A549 (cell line): ENCODE data around the gene DNAJC18. TPM values are rescaled to one million over a fixed set of nuclear protein-coding genes. Genes with fewer than 3 reads are reported as not detected.
A peak's percentile ranks its signal among the peaks of the same experiment; 100 is the strongest.

Experiments
- ATAC-seq, 2 experiments: fragments of 200-7000 bp in 1 of 2; fragments of >200 bp in 1 of 2; cut with Nextera tagmentation in 1 of 2; cut with Tn5 transposase in 1 of 2; 3 replicates each; pipeline versions ENCODE4 v1.8.0 to v1.9.1; 2018 to 2020; ENCODE audit warnings: mild to moderate bottlenecking in 1 of 2, moderate library complexity in 1 of 2
- CTCF ChIA-PET: fragments of 300-600 bp; sonication (Branson Sonifier 250); formaldehyde crosslinking; extraction: SDS; loops from one replicate; lab custom pipeline; 2021; ENCODE audit warnings: antibody characterized with exemption, inconsistent platforms; lab: Yijun Ruan, JAX
- POLR2A ChIA-PET: fragments of 350-600 bp; formaldehyde crosslinking; extraction: SDS; loops from one replicate; lab custom pipeline; 2021; ENCODE audit warnings: antibody characterized with exemption, inconsistent platforms; lab: Yijun Ruan, JAX
- DNase-seq, 2 experiments: peaks; one replicate each; pipeline versions ENCODE4 v3.0.0 to v3.0.0-alpha.2; 2011 to 2016; ENCODE audit warnings: low read depth in 1 of 2, low spot score in 1 of 2
- FAIRE-seq: peaks from 2 replicates; lab custom pipeline; 2011; peaks lifted over from hg19 to GRCh38; lab: Jason Lieb, UNC
- H3K27ac ChIP-seq, 2 experiments: fragments of >200 bp; sonication (Bioruptor Twin); formaldehyde crosslinking; 3 replicates each; pipeline ENCODE4 v1.5.1; 2016 to 2017
- H3K4me1 ChIP-seq: fragments of >200 bp; sonication (Bioruptor Twin); formaldehyde crosslinking; 3 replicates; pipeline ENCODE4 v1.6.1; 2016
- H3K4me2 ChIP-seq: fragments of >200 bp; sonication (Bioruptor Twin); formaldehyde crosslinking; 3 replicates; pipeline ENCODE4 v1.6.1; 2016
- H3K4me3 ChIP-seq: fragments of >200 bp; sonication (Bioruptor Twin); formaldehyde crosslinking; 3 replicates; pipeline ENCODE4 v1.5.1; 2016
- H3K9me3 ChIP-seq: fragments of >200 bp; sonication (Bioruptor Twin); formaldehyde crosslinking; 3 replicates; pipeline ENCODE4 v1.6.1; 2016
- ATOH8 ChIP-seq: fragments of 250-450 bp; sonication (Bioruptor Pico); IDR thresholded peaks from 2 replicates; pipeline ENCODE4 v1.5.0; 2020; ENCODE audit warnings: low read depth, mild to moderate bottlenecking, moderate library complexity
- BCL3 ChIP-seq: fragments of >200 bp; sonication (Bioruptor Twin); formaldehyde crosslinking; IDR thresholded peaks from 3 replicates; pipeline ENCODE4 v1.6.1; 2016
- CBX8 ChIP-seq: fragments of 200-600 bp; sonication (generic); IDR thresholded peaks from 2 replicates; pipeline ENCODE4 v1.6.1; 2016
- CEBPB ChIP-seq, 2 experiments: fragments of >200 bp in 1 of 2; sonication (Bioruptor Twin) in 1 of 2; formaldehyde crosslinking in 1 of 2; IDR thresholded peaks; 2 replicates each; pipeline ENCODE4 v1.6.1; 2012 to 2016
- CHD2 ChIP-seq: fragments of 150-350 bp; IDR thresholded peaks from 2 replicates; pipeline ENCODE4 v1.6.1; 2014; ENCODE audit warnings: low read length; ENCODE audit not compliant: partially characterized antibody
- E2F6 ChIP-seq: IDR thresholded peaks from 2 replicates; pipeline ENCODE4 v1.6.1; 2012; ENCODE audit warnings: low read depth, borderline replicate concordance
- EHMT2 ChIP-seq: fragments of 200-600 bp; sonication (generic); IDR thresholded peaks from 2 replicates; pipeline ENCODE4 v1.6.1; 2016; ENCODE audit warnings: antibody characterized with exemption, low read depth, mild to moderate bottlenecking, moderate library complexity
- FOSB ChIP-seq: fragments of 250-450 bp; sonication (Bioruptor Pico); IDR thresholded peaks from 2 replicates; pipeline ENCODE4 v1.5.0; 2020; ENCODE audit warnings: mild to moderate bottlenecking, moderate library complexity
- FOSL2 ChIP-seq, 2 experiments: fragments of 450-650 bp in 1 of 2; fragments of >200 bp in 1 of 2; sonication (Bioruptor Twin) in 1 of 2; formaldehyde crosslinking; IDR thresholded peaks; 2 replicates each; pipeline versions ENCODE4 v1.5.0 to v1.6.1; 2016 to 2020; ENCODE audit warnings: mild to moderate bottlenecking in 1 of 2, moderate library complexity in 1 of 2
- FOXS1 ChIP-seq: fragments of 250-450 bp; sonication (Bioruptor Pico); IDR thresholded peaks from 2 replicates; pipeline ENCODE4 v1.5.0; 2020; ENCODE audit warnings: mild to moderate bottlenecking, moderate library complexity
- HDAC2 ChIP-seq: fragments of 200-600 bp; sonication (generic); IDR thresholded peaks from 2 replicates; pipeline ENCODE4 v1.6.1; 2016
- HES2 ChIP-seq: fragments of >200 bp; sonication (Bioruptor Twin); formaldehyde crosslinking; IDR thresholded peaks from 2 replicates; pipeline ENCODE4 v1.6.1; 2016
- HOXA7 ChIP-seq: fragments of 250-450 bp; sonication (Bioruptor Pico); IDR thresholded peaks from 2 replicates; pipeline ENCODE4 v1.5.0; 2020; ENCODE audit warnings: mild to moderate bottlenecking, moderate library complexity
- HOXB5 ChIP-seq: fragments of 250-450 bp; sonication (Bioruptor Pico); IDR thresholded peaks from 2 replicates; pipeline ENCODE4 v1.5.0; 2020; ENCODE audit warnings: mild to moderate bottlenecking, moderate library complexity
- JUN ChIP-seq, 2 experiments: fragments of >200 bp; sonication (Bioruptor Twin); formaldehyde crosslinking; IDR thresholded peaks; 2 replicates in 1 of 2; 3 replicates in 1 of 2; pipeline ENCODE4 v1.6.1; 2016 to 2017
- JUNB ChIP-seq: fragments of >200 bp; sonication (Bioruptor Twin); formaldehyde crosslinking; IDR thresholded peaks from 2 replicates; pipeline ENCODE4 v1.6.1; 2016
- MAFK ChIP-seq: fragments of 450-650 bp; IDR thresholded peaks from 2 replicates; pipeline ENCODE4 v1.6.1; 2014; ENCODE audit not compliant: partially characterized antibody
- MAX ChIP-seq: IDR thresholded peaks from 2 replicates; pipeline ENCODE4 v1.6.1; 2012
- MYC ChIP-seq: IDR thresholded peaks from 2 replicates; pipeline ENCODE4 v1.6.1; 2012; ENCODE audit warnings: mild to moderate bottlenecking, inconsistent platforms, low read length, improper control_type of control experiment, borderline replicate concordance
- NPAS2 ChIP-seq: fragments of 250-450 bp; sonication (Bioruptor Pico); IDR thresholded peaks from 2 replicates; pipeline ENCODE4 v1.8.0; 2022; ENCODE audit warnings: mild to moderate bottlenecking, moderate library complexity, borderline replicate concordance
- NR3C1 ChIP-seq: fragments of >200 bp; sonication (Bioruptor Twin); formaldehyde crosslinking; IDR thresholded peaks from 3 replicates; pipeline ENCODE4 v1.6.1; 2017
- PHF8 ChIP-seq: fragments of 200-600 bp; sonication (generic); IDR thresholded peaks from 2 replicates; pipeline ENCODE4 v1.6.1; 2016; ENCODE audit warnings: low read depth, mild to moderate bottlenecking, antibody characterized with exemption, moderate library complexity, borderline replicate concordance
- POLR2A ChIP-seq: IDR thresholded peaks from 2 replicates; pipeline ENCODE4 v1.6.1; 2012; ENCODE audit warnings: mild to moderate bottlenecking, low read length
- RARB ChIP-seq: fragments of 250-450 bp; sonication (Bioruptor Pico); IDR thresholded peaks from 2 replicates; pipeline ENCODE4 v1.8.0; 2021; ENCODE audit warnings: mild to moderate bottlenecking, moderate library complexity
- REST ChIP-seq: fragments of 200-600 bp; sonication (generic); IDR thresholded peaks from 2 replicates; pipeline ENCODE4 v1.6.1; 2016; ENCODE audit warnings: antibody characterized with exemption, mild to moderate bottlenecking, moderate library complexity
- RNF2 ChIP-seq: fragments of 200-600 bp; sonication (generic); IDR thresholded peaks from 2 replicates; pipeline ENCODE4 v1.6.1; 2016; ENCODE audit warnings: low read depth, mild to moderate bottlenecking, antibody characterized with exemption, moderate library complexity, borderline replicate concordance
- TFCP2L1 ChIP-seq: fragments of 250-450 bp; sonication (Bioruptor Pico); IDR thresholded peaks from 2 replicates; pipeline ENCODE4 v1.5.0; 2021; ENCODE audit warnings: mild to moderate bottlenecking
- ZFP36 ChIP-seq: fragments of 450-650 bp; IDR thresholded peaks from 2 replicates; pipeline ENCODE4 v1.6.1; 2014; ENCODE audit warnings: borderline replicate concordance; ENCODE audit not compliant: partially characterized antibody
- ZNF302 ChIP-seq: fragments of 250-450 bp; sonication (Bioruptor Pico); IDR thresholded peaks from 2 replicates; pipeline ENCODE4 v1.9.0; 2021; ENCODE audit warnings: inconsistent platforms, mild to moderate bottlenecking, moderate library complexity
- ZSCAN20 ChIP-seq: fragments of 250-450 bp; sonication (Bioruptor Pico); IDR thresholded peaks from 2 replicates; pipeline ENCODE4 v1.8.0; 2022; ENCODE audit warnings: mild to moderate bottlenecking, moderate library complexity
- WGBS: methylation state at CpG from one replicate; pipeline ENCODE4 v1.1.6; 2017; ENCODE audit errors: missing lambda C conversion rate; 5-methylcytosine and 5-hydroxymethylcytosine counted together
- polyA plus RNA-seq, 4 experiments: library from polyadenylated mRNA; depleted of rRNA in 3 of 4; stranded (reverse); fragments of >200 nt; fragmentation: RNase III in 1 of 4; extraction: RNeasy Plus Mini Kit Qiagen cat#74134 plus additional on column Dnase treatment in 1 of 4; gene quantifications; 2 replicates in 3 of 4; 3 replicates in 1 of 4; pipeline ENCODE4 v1.2.3, GENCODE V29; 2011 to 2017

Gene DNAJC18
- polyA plus RNA-seq, 2 of the 4 experiments (the other 2 are of a cell fraction): 5.3 TPM

GRCh38 chr5:139403787-139404483 is 35.4 kb downstream of the DNAJC18 start, which contains the start of gene SPATA24:
TSS of gene SPATA24 (minus strand) at chr5:139404089. CDS start at chr5:139404060, 29 bp downstream.
- FAIRE-seq: no peak
- DNase-seq: peak; percentile 96 to 97
- 2% methylated on average over 21 of the region's 41 CpGs for WGBS

More at GRCh38 chr5:139403787-139404483, 35.4 kb downstream of the DNAJC18 start, which contains the start of gene SPATA24:
- Histone ChIP-seq H3K4me3 (peak within 1 kb of the TSS; percentile 45), H3K27ac (peak within 1 kb of the TSS; percentile 86 to 91), H3K9me3 (no peaks in the 10 kb centered on the region), H3K4me1 (peaks cover 12% of the 10 kb centered on the region), H3K4me2 (peak within 1 kb of the TSS; percentile 71)
- peak; percentile 89 to 95 for ATAC-seq
- ChIA-PET POLR2A (interaction anchor here (1.0 kb wide), 2 partner anchors 36 to 110 kb away, joined by 4 to 5 read pairs; partner anchors contain the start of gene DNAJC18), CTCF (interaction anchor here (1.1 to 6.1 kb wide), 3 partner anchors 12 to 62 kb away, joined by 3 to 48 read pairs (median 16); partner anchors contain the start of gene PAIP2)
- peak; percentile 36 for TF ChIP-seq POLR2A
- TF ChIP-seq NPAS2 (CRISPR knock-in tag): no peak
- no peak for TF ChIP-seq FOSL2 (IDR thresholded peaks at IDR 0.05)
- TF ChIP-seq FOSL2 (CRISPR knock-in tag; IDR thresholded peaks at IDR 0.05): 0 out of 2 replicates have a peak, but pooled peaks have one; percentile 2
- no peak for TF ChIP-seq ATOH8 (CRISPR knock-in tag)
- no peak for TF ChIP-seq REST
- TF ChIP-seq NR3C1: no peak
- no peak for TF ChIP-seq CBX8
- peak; percentile 69 for TF ChIP-seq MYC
- no peak for TF ChIP-seq JUNB
- no peak for TF ChIP-seq FOSB
- no peak for TF ChIP-seq HDAC2
- no peak for TF ChIP-seq EHMT2
- no peak for TF ChIP-seq ZSCAN20 (CRISPR knock-in tag)
- TF ChIP-seq FOXS1: no peak
- TF ChIP-seq HES2: no peak
- TF ChIP-seq CHD2: peak; percentile 21
- TF ChIP-seq E2F6: 0 out of 2 replicates have a peak, but pooled peaks have one; percentile 19
- no peak for TF ChIP-seq TFCP2L1 (CRISPR knock-in tag)
- TF ChIP-seq PHF8: peak; percentile 59
- TF ChIP-seq HOXA7 (CRISPR knock-in tag): no peak
- TF ChIP-seq MAFK: no peak
- no peak for TF ChIP-seq HOXB5
- no peak for TF ChIP-seq ZFP36
- TF ChIP-seq RNF2: no peak
- TF ChIP-seq RARB (CRISPR knock-in tag): no peak
- 0 out of 3 replicates have a peak, but pooled peaks have one; percentile 21 for TF ChIP-seq BCL3
- TF ChIP-seq ZNF302 (CRISPR knock-in tag): no peak
- TF ChIP-seq CEBPB (IDR thresholded peaks at IDR 0.05): no peak
- peak in 1 of 2 experiments; percentile 47; a peak in 1 of 5 replicates for TF ChIP-seq JUN (IDR thresholded peaks at IDR 0.05)
- peak; percentile 78 for TF ChIP-seq MAX
